NCI-H510A (cell line): Measurements from ENCODE around the gene CAMK2A.
A peak's percentile ranks its signal among the peaks of the same experiment; 100 is the strongest.

Source experiments
- DNase-seq: peaks from one replicate; lab custom pipeline; 2025; lab: John Stamatoyannopoulos, UW

The CAMK2A gene

DNA sequence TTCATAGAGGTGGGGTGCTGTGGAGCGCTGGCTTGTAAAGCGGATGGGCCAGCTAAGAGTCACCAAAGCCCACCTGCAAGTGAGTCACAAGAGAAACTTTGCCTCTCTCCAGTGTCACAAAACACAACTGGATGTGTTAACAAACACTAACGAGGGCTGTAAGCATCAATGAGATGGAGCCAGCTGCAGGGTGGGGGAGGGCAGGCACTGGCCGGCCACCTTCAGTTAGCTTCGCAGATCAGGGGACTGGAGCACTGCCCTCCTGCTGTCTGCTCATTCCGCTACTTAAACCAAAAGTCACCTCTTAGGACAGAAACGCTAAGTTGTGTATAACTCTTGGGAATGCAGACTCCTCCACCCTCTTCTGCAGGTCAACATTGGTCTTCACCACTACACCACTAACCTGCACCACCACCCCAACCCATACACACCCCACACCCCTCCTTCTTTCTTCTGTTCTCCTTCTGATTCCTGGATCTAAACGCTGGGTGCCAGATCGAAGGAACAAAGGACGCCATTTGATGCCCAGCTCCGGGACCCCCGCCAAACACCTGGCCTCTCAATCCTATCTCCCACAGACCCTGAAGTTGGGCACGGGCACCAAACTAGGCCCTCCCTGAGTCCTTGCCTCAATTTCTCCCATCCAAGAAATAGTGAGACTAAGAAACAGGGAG, 11.1 kb upstream of the CAMK2A start:
- DNase-seq: no peak

DNA sequence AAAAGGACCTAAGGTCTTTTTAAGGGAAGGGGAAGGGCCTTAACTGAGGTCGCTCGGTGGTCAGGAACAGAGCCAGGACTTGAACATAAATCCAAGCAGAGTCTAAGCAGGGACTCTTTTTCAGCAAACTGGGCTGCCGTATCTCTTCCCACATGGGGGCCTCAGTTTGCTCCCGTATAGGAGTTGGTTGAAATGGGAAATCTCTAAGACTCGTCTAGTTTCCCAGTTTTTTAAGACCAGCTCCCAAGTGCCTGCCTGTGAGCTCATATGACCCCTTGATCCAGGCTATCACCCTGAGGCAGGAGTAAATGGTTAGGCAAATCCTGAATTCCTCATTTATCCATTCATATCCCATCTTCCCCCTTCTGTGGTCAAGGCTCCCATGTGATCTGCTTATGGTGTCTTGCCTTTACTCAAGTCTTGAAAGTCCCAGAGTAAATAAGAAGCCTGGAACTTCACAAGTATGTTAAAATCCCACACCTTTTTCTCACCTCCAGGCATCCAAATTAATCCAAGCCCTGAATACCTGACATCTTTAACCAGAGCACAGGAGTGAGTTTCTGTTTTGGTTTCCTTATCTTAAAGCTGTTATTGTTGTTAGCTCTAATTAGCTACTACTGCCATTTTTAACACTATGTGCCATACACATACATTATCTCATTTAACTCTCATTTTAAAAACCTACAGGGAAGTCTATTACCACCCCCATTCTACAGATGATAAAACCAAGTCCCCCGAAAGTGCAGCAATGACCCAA, 10.2 kb upstream of the CAMK2A start:
- no peak for DNase-seq

DNA sequence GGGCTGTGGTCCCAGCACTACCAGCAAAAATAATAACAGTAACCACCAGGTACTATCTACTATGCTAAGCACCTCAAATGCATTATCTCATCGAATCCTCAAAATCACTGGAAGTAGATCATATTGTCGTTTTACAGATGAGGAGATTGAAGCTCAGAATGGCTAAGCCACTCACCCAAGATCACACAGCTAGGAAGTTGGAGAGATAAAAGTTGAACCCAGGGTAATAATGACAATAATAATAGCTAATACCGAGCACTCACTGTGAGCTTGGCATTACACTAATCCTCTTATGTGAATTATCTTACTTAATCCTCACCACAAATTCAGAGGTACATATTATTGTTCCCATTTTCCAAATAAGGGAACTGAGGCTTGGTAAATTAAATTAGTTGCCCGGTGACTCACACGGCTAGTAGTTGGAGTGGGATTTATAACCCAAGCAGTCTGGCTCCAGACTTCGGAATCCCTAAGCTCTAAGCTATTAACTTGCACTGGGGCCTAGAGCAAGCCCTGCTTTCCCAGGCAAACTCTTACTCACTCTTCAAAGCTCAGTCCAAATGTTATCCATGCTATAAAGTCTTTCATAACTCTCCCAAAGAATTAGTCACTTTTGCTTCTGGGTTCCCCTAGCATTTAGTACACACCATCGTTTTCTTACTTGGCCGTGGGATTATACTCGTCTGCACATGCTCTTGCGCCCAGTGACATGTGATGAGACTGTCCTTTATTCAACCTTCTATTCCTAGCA, 9.3 kb upstream of the CAMK2A start:
- DNase-seq: no peak

DNA sequence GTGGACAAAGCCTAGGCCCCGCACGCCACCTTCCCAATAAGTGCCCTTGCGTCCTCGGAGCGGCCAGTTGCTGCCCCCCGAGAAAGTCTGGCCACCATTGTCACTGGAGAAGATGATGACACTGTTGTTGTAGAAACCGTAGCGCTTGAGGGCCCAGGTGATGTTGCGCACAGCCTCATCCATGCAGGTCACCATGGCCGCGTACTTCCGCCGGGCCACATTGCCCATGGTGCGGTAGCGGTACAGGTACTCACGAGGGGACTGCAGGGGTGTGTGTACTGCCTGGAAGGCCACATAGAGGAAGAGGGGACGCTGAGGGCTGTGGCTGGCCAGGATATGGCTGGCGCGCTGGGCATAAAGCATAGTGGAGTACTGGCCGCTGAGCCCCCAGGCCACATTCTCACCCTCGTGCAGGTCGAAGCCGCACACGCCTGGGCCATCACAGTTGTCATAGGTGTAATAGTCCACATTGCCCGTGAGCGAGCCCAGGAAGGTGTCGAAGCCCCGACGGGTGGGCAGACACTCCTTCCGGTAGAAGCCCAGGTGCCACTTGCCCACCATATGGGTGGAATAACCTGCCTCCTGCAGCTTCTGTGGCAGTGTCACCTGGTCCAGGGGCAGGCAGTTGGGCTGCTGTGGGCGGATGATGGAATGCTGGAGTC, 8.5 kb upstream of the CAMK2A start:
- DNase-seq: no peak

DNA sequence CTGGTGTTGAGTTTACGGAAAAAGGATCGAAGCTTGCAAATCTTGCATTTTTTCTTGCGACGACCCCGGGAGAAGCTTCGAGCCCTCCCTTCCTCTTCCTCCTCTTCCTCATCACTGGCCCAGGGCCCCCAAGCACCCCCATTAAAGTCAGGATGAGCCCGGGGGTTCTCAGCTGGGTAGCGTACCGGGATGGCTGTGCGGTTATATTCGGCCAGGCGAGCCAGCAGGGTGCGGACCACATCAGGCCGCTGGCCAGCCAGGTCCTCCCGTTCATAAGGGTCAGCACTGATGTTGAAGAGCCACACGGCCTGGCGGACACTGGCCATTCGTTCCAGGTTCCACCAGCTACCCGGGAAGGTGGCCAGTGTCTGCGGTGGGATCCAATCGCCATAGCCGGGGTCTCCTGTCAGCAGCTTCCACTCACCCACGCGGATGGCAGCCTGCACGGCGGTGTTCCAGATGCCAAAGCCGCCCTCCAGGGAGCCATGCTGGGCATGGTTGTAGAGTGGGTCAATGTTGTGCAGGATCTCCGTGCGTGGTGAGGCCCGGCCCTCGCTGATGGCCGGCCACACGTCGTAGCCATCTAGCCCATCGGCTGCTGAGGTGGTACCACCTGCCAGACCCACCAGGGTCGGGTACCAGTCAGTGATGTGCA, 7.8 kb upstream of the CAMK2A start:
- no peak for DNase-seq

DNA sequence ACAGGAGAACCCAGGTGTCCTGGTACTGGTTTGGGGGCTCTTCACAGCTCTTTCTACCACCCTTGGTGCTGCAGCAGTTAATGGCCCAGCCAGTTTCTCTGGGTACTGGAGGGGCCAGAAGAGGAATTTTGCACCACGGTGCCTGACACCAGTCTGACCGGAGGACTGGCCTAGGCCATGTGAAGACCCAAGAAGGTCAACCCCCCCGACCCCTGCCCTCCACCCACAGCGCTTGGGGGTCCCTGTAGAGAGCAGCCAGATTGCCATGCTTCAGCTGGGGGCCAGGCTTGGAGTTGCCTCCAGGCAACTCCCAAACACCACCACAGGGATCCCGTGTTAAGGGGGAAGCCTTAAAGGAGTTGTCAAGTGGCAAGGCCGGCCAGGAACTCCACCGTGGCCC, 6.9 kb upstream of the CAMK2A start:
- no peak for DNase-seq

DNA sequence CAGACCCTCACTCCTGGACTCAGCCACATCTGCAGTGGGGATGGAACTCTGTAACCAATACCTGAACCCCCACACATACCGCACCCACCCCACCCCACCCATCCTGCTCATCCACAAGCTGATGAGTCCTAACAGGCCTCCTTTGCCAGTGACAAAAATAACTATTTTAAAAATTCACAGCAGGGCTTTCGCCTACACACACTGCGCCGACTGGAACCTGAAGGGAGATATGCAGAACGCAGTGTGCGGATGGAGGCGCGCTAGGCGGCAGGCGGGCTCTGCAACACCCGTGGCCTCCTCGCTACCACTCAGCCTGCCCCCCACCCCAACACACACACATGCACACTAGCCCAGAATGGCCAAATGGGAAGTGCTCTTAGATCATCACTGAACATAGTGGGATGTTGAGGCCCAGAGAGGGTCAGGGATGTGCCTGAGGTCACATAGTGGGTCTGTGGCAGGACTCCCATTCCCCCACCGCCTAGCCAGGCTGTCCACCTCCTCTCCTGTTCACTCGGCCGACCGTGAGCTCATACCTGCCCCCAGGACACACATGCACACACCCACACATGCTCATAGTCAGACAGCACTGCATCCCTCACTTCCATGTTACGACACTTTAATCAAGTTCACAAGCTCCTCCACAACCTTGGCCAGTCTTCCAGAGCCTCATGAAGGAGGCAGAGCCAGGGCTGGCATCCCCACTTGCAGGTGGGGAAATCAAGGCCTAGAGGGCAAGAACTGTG, 6.3 kb upstream of the CAMK2A start:
- DNase-seq: no peak

DNA sequence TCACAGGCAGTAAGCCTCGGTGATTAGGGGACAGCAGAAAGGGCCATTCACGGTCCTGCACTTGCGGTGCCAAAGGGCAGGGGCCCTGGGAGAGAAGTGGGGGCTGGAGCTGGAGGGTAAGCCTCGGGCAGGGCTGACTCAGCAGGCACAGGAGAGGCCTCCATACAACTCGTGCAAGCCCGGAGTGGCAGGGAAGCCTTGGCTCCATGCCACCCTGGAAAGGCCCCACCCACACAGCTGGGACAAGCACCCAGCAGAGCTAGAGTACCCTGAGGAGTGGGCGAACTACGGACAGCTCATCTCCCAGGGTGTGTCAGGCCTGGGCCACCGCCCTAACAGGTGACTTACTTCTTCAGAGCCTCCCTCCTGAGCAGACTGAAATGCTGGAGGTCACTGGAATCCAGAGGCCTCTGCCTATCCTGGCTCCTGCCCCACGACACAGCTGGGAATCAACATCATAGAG, 5.6 kb upstream of the CAMK2A start:
- DNase-seq: peak; percentile 59

DNA sequence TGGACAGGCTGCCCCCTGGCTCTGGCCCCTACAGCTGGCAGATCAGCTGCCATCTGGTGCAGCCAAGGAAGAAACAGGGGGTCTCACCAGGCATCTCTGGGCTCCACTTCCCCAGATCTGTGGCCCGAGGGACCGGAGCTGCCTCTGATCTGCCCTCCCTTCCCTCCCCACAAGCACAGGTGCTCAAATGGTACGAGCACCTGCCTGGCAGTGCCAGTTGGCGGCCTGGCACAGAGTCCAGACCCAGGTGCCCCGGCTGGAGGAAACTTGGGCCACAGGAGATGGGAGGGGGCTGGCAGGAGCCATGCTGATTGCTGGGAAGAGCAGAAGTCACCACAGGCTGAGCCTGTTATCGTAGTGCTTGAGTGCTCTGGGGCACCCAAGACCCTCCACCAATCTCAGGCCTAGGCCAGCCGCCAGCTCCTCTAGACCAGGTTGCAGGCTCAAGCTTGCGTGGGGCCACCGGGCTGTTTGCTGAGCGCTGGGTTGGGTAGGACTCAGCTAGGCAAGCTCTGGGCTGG, 5.0 kb upstream of the CAMK2A start:
- DNase-seq: no peak

DNA sequence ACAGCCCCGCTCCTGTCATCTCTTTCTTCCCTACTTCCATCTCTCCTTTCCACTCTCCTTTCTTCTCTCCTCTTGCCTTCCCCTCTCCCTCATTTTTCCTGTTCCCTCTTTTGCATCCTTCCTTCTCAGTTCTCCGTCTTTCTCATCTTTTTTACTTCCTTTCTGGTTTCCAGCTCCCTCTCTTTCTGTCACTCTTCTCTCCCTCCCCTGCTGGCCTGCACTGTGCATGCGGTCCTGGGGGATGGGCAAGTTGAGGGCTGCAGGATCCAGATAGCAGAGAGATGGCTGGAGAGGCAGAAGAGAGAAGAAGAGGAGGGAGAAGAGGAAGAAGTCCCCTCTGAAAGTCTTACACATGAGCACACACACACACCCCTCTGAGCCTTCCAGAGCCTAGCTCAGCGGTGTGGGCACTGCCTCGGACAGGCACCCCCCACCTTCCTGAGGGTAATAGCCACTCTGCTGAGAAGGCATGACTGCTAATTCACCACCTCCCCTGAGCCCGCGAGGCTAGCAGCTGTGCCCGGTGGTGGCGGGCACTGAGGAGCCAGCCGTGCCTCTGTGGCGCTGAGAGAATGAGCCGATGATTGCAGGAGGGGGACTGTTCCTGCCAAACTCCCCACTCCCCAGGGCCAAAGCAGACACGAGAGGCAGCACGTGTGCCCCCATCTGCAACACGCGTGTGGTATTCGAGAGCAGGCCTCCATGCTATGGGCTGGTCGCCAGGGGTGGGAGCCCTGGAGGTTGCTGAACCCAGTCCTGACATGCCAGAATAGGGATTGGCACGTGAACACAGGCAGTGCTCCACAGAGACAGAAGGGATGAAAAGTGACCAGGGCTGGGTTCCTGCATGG, 3.7 kb upstream of the CAMK2A start:
- DNase-seq: no peak

DNA sequence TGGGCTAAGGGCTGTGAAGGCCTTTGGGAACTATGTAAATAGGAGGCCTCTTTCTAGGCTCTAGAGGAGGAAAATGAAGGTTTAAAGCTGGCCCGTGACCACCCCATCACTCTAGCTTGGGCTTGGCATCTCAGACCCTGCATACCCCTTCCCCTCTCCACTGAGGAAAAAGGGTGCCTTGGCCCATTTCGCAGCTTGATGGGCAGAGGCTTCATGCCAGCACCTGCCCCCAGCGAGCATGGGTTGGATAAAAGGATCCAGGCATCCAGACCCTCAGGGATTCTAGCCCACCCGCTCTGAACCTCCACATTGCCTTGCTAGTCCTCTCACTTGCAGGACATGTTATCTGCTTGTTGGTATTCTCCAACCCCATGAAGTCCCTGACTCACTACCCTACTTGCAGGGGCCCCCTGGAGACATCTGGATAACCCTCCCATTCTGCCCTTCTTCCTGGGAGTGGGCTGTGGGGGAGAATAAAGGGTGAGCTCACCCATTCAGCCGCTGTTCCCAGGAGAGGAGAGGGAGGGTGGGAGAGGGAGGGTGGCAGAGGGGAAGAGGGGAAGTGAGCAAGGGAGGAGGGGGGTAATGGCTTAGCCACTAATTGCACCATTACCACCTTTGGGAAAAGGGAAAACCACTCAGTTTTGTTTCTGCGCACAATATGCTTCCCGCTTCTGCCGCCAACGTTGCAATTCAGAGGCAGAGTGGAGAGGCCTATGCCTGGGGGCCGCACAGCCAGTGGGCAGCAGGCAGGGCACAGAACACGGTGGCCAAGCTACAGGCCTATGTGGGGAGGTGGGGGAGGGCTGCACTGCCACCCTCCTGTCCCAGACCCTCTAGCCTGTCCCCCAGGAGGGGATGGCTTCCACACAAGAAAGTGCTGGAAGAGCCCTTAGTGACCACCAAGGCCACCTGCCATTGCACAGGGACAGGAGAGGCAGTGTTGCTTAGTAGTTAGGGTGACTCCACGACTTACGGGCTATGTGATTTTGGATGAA, 2.1 kb upstream of the CAMK2A start:
- no peak for DNase-seq

DNA sequence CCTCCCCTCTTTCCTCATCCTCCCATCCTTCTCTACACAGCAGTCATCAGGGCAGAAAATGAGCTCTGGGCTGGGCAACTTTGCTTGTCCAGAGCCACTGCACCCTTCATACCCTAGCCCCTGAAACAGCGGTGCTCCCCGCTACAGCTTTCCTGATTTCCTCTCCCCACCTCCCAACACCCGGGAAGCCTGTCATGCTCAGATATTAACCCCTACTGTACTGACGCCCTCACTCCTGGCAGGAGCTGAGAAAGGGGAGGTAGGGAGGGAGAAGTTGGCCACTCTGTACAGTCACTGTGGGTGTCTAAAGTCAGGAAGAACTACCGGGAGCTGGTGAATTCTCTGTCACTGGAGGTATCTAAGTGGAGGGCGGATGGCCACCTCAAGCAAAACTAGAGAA, 782 bp downstream of the CAMK2A start:
- DNase-seq: no peak

DNA sequence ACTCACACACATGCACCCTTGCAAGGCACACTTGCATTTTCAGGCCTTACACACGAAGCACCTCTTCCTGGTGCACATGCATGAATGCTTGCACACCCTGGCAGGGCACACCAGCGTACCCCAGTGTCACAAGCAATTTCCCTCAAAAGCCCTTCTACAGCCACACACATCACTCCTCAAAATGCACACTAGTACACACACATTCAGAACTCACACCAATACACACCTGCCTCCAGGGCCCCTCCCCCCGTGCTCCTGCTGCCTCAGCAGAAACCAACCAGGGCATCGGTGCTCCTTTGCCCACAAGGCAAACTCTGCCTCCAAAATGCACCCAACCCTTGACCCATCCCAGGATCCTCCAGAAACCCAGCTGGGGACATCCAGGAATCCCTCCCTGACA, 1.2 kb downstream of the CAMK2A start:
- DNase-seq: no peak

DNA sequence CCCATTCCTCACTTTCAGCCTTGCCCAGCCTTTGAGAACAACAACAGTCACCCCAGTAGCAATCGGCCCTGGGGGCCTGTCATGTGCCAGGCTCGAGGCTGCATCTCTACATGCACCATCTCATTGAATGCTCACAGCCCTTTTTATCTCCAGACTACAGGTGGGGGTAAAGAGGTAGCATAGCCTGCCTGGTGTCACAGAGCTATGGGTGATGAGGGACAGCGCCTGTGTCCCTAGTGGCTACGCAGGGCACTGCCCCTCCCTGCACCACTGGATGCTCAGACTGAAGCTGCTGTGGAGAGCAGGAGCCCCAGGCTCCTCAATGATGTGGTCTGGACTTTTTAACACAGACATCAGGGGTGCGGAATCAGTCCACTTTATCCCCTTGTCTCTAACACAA, 2.8 kb downstream of the CAMK2A start:
- DNase-seq: no peak

DNA sequence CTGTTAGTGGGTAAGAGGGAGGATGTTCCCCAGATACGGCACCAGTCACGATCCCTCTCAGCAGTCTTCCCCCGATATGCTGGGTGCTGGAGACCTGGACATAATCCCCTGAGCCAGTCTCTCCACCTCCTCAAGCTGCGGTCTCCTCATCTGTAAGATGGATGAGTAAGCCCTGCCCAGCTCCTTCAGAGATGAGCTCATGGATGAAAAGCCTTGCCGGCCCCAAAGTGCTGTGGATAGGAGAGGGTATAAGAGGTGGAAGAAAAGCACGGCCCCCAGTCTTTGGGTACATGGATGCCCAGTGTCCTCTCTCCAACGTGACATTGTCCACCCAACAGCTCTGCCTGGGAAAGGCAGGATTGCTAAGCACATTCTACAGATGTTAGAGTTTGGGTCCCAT, 4.5 kb downstream of the CAMK2A start:
- DNase-seq: no peak

DNA sequence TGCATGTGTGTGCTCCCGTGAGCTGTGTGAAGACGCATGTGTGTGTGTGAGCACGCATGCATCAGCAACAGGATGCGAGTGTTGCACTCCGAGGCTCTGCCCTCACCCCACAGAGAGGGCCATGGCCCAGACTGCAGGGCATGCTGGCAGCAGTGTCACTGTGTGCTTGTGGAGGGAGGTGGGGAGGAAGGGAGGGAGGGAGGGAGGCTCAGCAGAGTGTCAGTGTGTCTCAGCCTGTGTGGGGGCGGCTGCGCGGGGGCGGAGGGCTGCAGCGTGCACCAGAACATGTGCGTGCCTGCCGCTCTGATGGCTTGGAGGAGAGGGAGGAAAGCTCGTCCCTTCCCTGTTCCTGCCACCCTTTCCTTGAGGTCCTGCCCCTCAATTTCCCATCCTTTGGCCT, 5.3 kb downstream of the CAMK2A start:
- DNase-seq: no peak

DNA sequence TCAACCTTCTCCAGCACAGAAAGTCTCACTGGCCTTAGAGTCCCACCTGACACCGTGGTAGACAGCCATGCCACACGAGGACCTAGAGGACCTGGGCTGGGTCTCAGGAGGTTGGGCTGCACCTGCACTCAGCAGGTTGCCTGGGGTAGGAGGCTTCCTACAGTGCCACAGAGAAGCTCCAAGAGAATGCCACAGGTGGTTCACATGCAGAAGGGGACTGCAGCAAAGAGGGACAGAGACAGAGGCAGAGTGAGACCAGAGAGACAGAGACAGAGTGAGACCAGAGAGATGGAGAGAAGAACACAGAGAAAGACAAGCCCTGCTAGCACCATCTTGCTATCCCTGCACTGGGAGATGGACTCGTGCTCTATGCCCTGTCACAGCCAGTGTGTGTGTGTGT, 5.7 kb downstream of the CAMK2A start:
- no peak for DNase-seq

DNA sequence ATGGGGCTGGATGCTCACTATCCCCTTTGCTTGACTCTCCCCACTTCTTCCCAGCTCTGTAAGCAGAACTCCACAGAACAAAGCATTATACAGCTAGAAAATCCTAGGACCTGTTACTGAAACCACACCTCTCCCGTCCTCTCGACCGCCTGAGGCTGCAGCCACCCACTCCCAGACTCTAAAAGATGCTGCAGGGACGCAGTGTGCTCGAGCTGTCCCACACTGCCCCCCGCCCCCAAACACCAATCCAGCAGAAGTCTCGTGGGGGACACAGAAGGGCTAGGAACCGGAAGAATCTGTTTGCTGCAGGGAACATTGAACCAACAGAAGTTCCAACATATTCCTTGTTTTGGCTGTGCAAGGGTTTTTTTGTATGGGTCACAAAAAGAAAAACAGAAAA, 7.6 kb downstream of the CAMK2A start:
- DNase-seq: no peak
